OCI-M2 (cell line): Measurements from ENCODE around the gene ACACA.
"Not testable (repeated sequence)": the region's sequence is repeated elsewhere in the genome, so short reads cannot be mapped to it uniquely, and the experiment has no call there.

Experiments used
- DNase-seq: peaks from one replicate; lab custom pipeline; 2025; ENCODE audit not compliant: unreplicated experiment; lab: John Stamatoyannopoulos, UW

ACACA gene

DNA sequence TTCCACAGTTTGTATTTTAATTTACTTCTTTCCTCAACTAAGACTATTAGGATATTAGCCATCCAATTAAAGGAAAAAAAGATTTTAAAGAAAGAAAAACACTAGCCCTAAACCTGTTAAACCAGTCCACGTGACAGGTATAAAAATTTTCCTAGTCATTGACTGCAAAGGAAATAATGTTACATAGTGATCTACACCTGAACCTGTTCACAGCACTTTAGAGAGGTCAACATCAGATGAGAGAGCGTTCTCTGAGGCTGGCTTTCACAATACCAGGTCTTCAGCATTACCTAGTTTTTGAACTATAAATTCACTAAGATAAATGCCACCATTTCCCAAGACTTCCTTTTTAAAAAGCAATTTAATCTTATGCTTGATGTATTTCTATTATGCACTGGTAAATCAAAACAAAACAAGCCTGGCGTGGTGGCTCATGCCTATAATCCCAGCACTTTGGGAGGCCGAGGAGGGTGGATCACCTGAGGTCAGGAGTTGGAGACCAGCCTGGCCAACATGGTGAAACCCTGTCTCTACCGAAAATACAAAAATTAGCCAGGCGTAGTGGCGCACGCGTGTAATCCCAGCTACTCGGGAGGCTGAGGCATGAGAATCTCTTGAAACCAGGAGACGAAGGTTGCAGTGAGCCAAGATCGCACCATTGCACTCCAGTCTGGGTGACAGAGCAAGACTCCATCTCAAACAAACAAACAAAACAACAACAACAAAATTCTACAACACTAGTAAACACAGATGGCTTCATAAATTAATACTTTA, 49.7 kb downstream of the ACACA start:
- DNase-seq = not testable (repeated sequence)

DNA sequence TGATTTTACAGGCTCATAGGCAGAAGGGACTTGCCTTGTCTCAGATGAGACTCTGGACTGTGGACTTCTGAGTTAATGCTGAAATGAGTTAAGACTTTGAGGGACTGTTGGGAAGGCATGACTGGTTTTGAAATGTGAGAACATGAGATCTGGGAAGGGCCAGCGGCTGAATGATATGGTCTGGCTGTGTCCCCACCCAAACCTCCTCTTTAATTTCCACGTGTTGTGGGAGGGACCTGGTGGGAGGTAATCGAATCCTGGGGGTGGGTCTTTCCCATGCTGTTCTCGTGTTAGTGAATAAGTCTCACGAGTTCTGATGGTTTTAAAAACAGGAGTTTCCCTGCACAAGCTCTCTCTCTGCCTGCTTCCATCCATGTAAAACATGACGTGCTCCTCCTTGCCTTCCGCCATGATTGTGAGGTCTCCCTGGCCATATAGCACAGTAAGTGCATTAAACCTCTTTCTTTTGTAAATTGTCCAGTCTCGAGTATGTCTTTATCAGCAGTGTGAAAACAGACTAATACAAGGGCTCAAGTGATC, 59.7 kb downstream of the ACACA start:
- DNase-seq = not testable (repeated sequence)

DNA sequence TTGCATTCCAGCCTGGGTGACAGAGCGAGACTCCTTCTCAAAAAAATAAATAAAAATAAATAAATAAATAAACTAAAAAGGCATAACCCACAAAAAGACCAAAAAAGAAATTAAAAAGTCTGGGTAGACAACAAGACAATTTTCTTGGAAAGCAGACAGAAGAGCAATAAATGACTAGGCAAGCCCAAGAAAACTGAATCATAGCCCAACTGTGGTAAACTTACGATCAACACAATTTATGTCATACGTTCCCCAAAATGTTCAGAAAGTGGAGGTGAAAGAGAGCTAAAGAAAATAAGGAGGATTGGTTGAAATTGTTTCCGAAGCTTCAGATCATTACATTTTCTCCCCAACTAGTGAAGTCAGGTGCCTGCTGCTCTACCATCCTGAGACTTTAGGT, 62.1 kb downstream of the ACACA start:
- DNase-seq = no peak

- no peak for DNase-seq
These were observed 64.0 kb downstream of the ACACA start for GRCh38 chr17:37342589-37342988.

GRCh38 chr17:37340804-37341203, 65.8 kb downstream of the ACACA start:
- DNase-seq = no peak

DNA sequence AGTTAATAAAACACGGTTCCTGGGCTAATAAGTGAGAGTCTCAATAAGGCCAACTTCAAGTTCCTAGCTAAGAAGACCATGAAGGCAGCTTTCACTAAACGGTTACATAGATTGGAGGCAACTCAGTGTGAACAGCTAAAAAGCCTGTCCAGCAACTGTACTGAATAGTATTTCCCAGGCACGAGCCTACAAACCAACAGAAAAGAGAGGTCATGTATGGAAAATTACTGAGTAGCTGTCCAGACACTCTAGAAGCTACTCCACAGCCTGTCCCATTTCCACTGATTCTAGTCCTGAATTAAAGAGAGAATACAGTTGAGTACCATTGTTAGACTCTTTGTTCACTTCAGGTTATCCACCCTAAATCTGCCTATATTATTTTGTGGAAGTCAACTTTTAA, 67.3 kb downstream of the ACACA start:
- no peak for DNase-seq

DNA sequence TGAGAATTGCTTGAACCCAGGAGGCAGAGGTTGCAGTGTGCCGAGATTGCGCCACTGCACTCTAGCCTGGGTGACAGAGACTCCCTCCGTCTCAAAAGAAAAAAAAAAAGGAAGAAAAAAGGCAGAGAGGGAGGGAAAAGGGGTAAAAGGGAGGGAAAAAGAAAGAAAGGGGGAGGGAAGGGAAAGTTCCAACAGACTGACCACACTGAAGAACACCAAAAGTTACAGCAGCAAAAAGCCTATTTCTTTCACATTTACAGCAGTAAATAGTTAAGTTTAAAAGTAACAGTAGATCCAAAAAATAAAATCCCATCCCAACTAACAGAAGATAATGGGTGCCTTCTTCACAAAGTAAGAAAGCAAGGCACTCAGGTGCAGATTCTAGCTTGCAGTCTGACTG, 67.8 kb downstream of the ACACA start:
- DNase-seq = no peak

- DNase-seq = no peak
These were observed 79.1 kb downstream of the ACACA start for GRCh38 chr17:37327341-37328090.

- no peak for DNase-seq
These were observed 83.6 kb downstream of the ACACA start for GRCh38 chr17:37322826-37323561.

DNA sequence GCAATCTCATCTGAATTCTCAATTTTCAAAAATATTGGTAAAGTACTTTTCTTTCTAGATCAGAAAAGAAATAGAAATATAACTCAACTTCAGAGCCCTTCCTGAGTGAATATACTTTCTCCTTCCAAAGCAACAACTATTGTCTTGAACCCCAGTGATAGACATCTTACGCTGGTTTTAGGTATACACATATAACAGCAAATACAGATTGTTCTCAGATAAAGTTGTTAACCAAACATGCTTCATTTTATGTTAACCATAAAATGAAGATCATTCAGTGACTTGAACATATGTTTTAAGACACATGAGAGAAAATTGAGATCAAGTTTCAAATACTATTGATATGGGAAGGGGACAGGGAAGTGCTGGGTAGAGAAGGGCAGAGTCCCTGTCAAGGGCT, 84.5 kb downstream of the ACACA start:
- DNase-seq = no peak

GRCh38 chr17:37318931-37319594, 87.6 kb downstream of the ACACA start:
- DNase-seq = no peak

DNA sequence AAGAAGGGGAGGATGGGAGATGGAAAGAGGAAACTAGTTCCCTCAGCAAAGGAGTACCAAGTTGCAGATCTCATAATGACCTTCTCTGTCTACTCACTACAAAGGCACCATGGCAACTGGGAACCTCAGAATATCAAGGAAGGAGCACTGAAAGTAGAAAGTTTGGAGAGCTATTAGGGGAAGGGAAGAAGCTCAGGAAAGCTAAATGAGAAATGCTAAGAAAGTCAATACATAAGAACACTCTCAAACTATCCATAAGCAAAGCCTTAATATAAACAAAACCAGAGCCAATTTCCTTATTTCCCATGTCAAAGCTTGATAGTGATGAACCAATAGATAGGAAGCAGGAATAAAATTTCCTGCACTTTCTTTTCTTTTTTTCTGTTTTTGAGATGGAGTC, 88.8 kb downstream of the ACACA start:
- no peak for DNase-seq

- no peak for DNase-seq
These were observed 91.0 kb downstream of the ACACA start for GRCh38 chr17:37315601-37316000.

DNA sequence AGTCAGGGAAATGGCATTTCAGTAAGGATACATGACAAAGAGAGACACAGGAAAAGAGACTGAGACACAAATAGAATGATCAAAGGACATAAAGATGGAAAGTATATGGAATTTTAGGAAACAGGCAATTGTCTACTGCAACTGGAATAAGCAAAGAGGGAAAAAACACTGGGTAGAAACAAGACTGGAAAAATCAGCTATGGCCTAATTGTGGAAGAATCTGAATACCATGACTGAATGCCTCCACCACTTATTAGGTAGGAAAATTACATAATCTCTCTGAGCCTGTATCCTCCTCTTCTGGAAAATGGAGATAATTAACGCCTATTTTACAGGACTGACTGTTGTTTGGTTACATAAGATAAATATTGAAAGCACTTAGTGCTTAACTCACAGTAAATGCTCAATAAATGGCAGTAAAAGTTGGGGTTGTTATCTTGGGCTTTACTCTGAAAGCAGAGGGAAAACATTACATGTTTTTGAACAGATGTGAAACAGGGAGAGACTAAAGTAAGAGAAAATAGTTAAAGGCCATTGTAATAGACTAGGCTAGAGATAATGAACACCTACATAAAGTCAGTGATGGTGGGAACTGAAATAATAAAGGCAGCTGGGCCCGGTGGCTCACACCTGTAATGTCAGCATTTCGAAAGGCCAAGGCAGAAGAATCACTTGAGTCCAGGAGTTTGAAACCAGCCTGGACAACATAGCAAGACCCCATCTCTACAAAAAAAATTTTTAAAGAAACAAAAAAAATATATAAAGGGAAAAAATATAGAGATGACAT, 94.3 kb downstream of the ACACA start:
- DNase-seq = no peak

DNA sequence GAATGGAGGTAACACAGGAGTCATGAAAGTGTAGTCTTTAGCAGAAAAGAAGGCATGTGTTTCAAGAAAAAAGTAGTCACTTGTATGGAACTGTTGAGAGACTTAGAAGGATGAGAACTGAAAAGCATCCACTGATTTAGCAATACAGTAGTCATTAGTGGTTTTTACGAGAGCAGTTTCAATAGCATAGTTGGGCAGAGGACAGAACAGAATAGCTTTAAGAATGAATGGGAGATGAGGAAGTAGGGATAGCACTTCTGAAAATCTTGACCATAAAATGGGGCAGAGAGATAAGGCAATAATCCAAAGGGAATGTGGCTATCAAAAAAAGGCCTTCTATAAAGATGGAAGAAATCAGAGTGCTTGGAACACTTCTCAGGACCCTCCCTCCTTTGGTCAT, 95.7 kb downstream of the ACACA start:
- no peak for DNase-seq

DNA sequence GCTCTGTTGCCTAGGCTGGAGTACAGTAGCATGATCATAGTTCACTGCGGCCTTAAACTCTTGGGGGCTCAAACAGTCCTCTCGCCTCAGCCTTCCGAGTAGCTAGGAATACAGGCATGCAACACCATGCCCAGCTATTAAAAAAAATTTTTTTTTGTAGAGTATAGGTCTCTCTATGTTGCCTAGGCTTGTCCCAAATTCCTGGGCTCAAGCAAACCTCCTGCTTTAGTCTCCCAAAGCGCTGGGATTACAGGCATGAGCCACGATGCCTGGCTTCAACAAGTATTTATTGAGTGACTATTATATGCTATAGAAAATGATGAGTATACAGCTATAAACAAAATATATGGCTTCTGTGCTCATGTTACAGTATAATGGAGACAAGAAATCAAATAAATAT, 97.6 kb downstream of the ACACA start:
- no peak for DNase-seq

DNA sequence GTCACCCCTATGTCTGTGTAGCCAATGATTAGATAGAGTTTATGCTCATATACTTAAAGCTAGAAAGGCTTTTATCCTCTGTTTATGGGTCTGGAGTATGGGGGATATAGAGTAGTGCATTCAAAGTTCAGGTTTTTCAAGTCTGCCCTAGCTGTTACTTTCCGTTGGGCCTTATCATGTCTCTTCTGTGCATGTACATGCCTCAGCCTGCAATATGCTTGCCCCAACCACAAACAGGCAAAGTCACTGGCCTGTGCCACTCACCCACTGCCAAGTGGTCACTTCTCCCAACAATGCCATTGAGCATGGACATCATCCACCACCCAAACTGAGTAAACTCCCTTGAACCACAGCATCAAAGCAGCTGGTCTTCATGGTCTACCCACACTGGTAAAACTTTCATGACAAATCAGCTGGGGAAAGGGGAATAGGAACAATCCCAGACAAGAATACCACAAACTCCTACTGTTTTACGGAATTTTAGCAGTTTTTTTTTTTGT, 101.2 kb downstream of the ACACA start:
- no peak for DNase-seq

DNA sequence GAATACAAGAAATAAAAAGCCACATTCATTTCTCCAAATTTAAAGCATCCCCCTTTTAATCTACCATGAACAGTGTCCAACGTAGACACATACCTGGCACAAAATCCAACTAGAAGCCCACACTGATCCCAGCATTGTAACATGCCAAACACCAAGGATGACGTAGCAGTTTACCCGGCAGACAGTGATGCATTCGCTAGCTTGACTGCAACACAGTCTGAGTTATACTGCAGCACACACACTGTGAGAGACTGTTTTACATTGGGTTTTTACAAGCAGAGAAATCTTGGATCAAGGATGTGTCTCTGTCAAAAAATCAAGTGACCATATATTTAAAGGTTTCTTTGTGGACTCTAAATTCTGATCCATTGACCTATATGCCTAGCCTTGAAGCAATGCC, 105.3 kb downstream of the ACACA start:
- no peak for DNase-seq

GRCh38 chr17:37300683-37301082, 106.0 kb downstream of the ACACA start:
- DNase-seq = no peak
